Urinary bladder (tissue), 4 donors: ENCODE results near the gene KRT84. TPM values are rescaled to one million over a fixed set of nuclear protein-coding genes. Genes with fewer than 3 reads are reported as not detected.
A peak's percentile ranks its signal among the peaks of the same experiment; 100 is the strongest.
"Not testable (repeated sequence)": the region's sequence is repeated elsewhere in the genome, so short reads cannot be mapped to it uniquely, and the experiment has no call there.

ENCODE experiments used
- DNase-seq: peaks from one replicate; pipeline ENCODE4 v3.0.0-alpha.2; 2015; ENCODE audit errors: extremely low spot score
- H3K27ac ChIP-seq: one replicate; pipeline ENCODE4 v1.5.1; 2013; ENCODE audit warnings: low read depth, mild to moderate bottlenecking, moderate library complexity
- H3K36me3 ChIP-seq: one replicate; pipeline ENCODE4 v1.6.1; 2013; ENCODE audit warnings: mild to moderate bottlenecking, moderate library complexity; ENCODE audit not compliant: insufficient read depth
- H3K4me1 ChIP-seq: one replicate; pipeline ENCODE4 v1.6.1; 2013; ENCODE audit warnings: mild to moderate bottlenecking, moderate library complexity; ENCODE audit not compliant: insufficient read depth
- H3K4me3 ChIP-seq: one replicate; pipeline ENCODE4 v1.5.1; 2013; ENCODE audit warnings: low read depth, low read length
- WGBS: extraction: QIAGEN DNeasy Blood & Tissue Kit; methylation state at CpG from one replicate; pipeline ENCODE4 v1.1.7; 2013; 5-methylcytosine and 5-hydroxymethylcytosine counted together
- polyA plus RNA-seq: library from polyadenylated mRNA; stranded (reverse); fragments of 200-250 nt; gene quantifications from one replicate; pipeline ENCODE4 v1.2.3, GENCODE V29; 2013
- total RNA-seq: library from RNA; depleted of rRNA; stranded (reverse); fragments of >200 nt; gene quantifications from one replicate; pipeline ENCODE4 v1.2.3, GENCODE V29; 2014
- donor health status: healthy with polysubstance abuse.
- donor health status: healthy.

The KRT84 gene
- total and polyA plus RNA-seq, 2 donors, result not detected

- H3K36me3 ChIP-seq, result no peaks in the 10 kb centered on the region
- no peak overlapping the region for H3K27ac ChIP-seq
- H3K4me1 ChIP-seq, result no peaks in the 10 kb centered on the region
- 95% methylated on average over 4 of the region's 4 CpGs for WGBS
- no peak overlapping the region for H3K4me3 ChIP-seq
- no peak for DNase-seq
Observed at GRCh38 chr12:52418576-52419110, 33.2 kb upstream of the KRT84 start.

GRCh38 chr12:52417740-52418139 lies 32.3 kb upstream of the KRT84 start:
- no peak overlapping the region for H3K4me3 ChIP-seq
- WGBS, result 89% methylated on average over 2 of the region's 2 CpGs
- H3K4me1 ChIP-seq, result no peaks in the 10 kb centered on the region
- no peaks in the 10 kb centered on the region for H3K36me3 ChIP-seq
- no peak for DNase-seq
- H3K27ac ChIP-seq, result no peak overlapping the region

GRCh38 chr12:52416795-52417194 lies 31.3 kb upstream of the KRT84 start:
- peak overlapping the region; percentile 17 for H3K27ac ChIP-seq

GRCh38 chr12:52415870-52416750 lies 30.7 kb upstream of the KRT84 start:
- no peak for DNase-seq
- Histone ChIP-seq H3K4me3 (no peak overlapping the region), H3K36me3 (no peaks in the 10 kb centered on the region), H3K4me1 (no peaks in the 10 kb centered on the region), H3K27ac (no peak overlapping the region)
- 58% methylated on average over 10 of the region's 10 CpGs for WGBS

More at GRCh38 chr12:52416795-52417194, 31.3 kb upstream of the KRT84 start:
- DNase-seq, result no peak
- 88% methylated on average over 1 of the region's 1 CpG for WGBS
- Histone ChIP-seq H3K36me3 (no peaks in the 10 kb centered on the region), H3K4me1 (no peaks in the 10 kb centered on the region), H3K4me3 (no peak overlapping the region)

- WGBS, result 91% methylated on average over 5 of the region's 5 CpGs
- Histone ChIP-seq H3K4me1 (no peaks in the 10 kb centered on the region), H3K27ac (no peak overlapping the region), H3K4me3 (no peak overlapping the region), H3K36me3 (no peaks in the 10 kb centered on the region)
- DNase-seq, result no peak
Observed at GRCh38 chr12:52414936-52415335, 29.5 kb upstream of the KRT84 start.

GRCh38 chr12:52413782-52414345 lies 28.4 kb upstream of the KRT84 start:
- H3K27ac ChIP-seq, result no peak overlapping the region
- H3K4me3 ChIP-seq, result no peak overlapping the region
- WGBS, result 80% methylated on average over 8 of the region's 8 CpGs
- DNase-seq, result no peak
- no peaks in the 10 kb centered on the region for H3K4me1 ChIP-seq
- H3K36me3 ChIP-seq, result no peaks in the 10 kb centered on the region

GRCh38 chr12:52413202-52413601 lies 27.8 kb upstream of the KRT84 start:
- Histone ChIP-seq H3K4me1 (no peaks in the 10 kb centered on the region), H3K36me3 (no peaks in the 10 kb centered on the region), H3K4me3 (no peak overlapping the region), H3K27ac (no peak overlapping the region)
- WGBS, result 68% methylated on average over 4 of the region's 4 CpGs
- no peak for DNase-seq

- Histone ChIP-seq H3K36me3 (no peaks in the 10 kb centered on the region), H3K4me3 (no peak overlapping the region), H3K4me1 (no peaks in the 10 kb centered on the region), H3K27ac (no peak overlapping the region)
- no peak for DNase-seq
- 93% methylated on average over 10 of the region's 10 CpGs for WGBS
Observed at GRCh38 chr12:52411815-52412214, 26.4 kb upstream of the KRT84 start.

- not testable (repeated sequence) for DNase-seq, H3K4me1 ChIP-seq, H3K36me3 ChIP-seq, H3K4me3 ChIP-seq, H3K27ac ChIP-seq
- WGBS, result no CpG with 5 or more reads among the region's 1 CpG
Observed at GRCh38 chr12:52410589-52411248, 25.3 kb upstream of the KRT84 start.

GRCh38 chr12:52407918-52408317 lies 22.5 kb upstream of the KRT84 start:
- WGBS, result 90% methylated on average over 5 of the region's 5 CpGs
- no peak overlapping the region for H3K27ac ChIP-seq
- DNase-seq, result no peak
- H3K4me3 ChIP-seq, result no peak overlapping the region
- H3K36me3 ChIP-seq, result no peaks in the 10 kb centered on the region
- no peaks in the 10 kb centered on the region for H3K4me1 ChIP-seq

GRCh38 chr12:52405922-52406385 lies 20.5 kb upstream of the KRT84 start, which contains the start of gene KRT82:
KRT82 (minus strand) TSS chr12:52406335; CDS start chr12:52406277, 58 bp downstream.
- DNase-seq, result no peak
- Histone ChIP-seq H3K36me3 (no peaks in the 10 kb centered on the region), H3K4me3 (no peak within 1 kb of the TSS), H3K4me1 (no peaks in the 10 kb centered on the region), H3K27ac (no peak within 1 kb of the TSS)
- WGBS, result 93% methylated on average over 14 of the region's 14 CpGs

GRCh38 chr12:52404951-52405350 lies 19.5 kb upstream of the KRT84 start:
- Histone ChIP-seq H3K4me3 (no peak overlapping the region), H3K36me3 (no peaks in the 10 kb centered on the region), H3K27ac (no peak overlapping the region), H3K4me1 (no peaks in the 10 kb centered on the region)
- no peak for DNase-seq
- 91% methylated on average over 3 of the region's 3 CpGs for WGBS

GRCh38 chr12:52403561-52403960 lies 18.1 kb upstream of the KRT84 start:
- H3K27ac ChIP-seq, result no peak overlapping the region
- WGBS, result 94% methylated on average over 9 of the region's 9 CpGs
- H3K4me3 ChIP-seq, result no peak overlapping the region
- DNase-seq, result no peak
- H3K36me3 ChIP-seq, result no peaks in the 10 kb centered on the region
- no peaks in the 10 kb centered on the region for H3K4me1 ChIP-seq
